Skeletal muscle tissue (tissue), 4 donors: ENCODE measurements around the gene CKS2. TPM values are rescaled to one million over a fixed set of nuclear protein-coding genes. Genes with fewer than 3 reads are reported as not detected.

Experiments
- H3K27ac ChIP-seq: one replicate; pipeline ENCODE4 v1.7.0; 2013; ENCODE audit warnings: mild to moderate bottlenecking, low read depth, low read length, inconsistent platforms
- H3K27me3 ChIP-seq, 3 donors: one replicate each; pipeline ENCODE4 v1.7.0; 2013; ENCODE audit warnings: low read length in 3 of 3; ENCODE audit not compliant: control insufficient read depth in 3 of 3, insufficient read depth in 3 of 3
- H3K36me3 ChIP-seq, 3 donors: one replicate each; pipeline ENCODE4 v1.7.0; 2013; ENCODE audit warnings: low read length in 3 of 3; ENCODE audit not compliant: control insufficient read depth in 3 of 3, insufficient read depth in 3 of 3
- H3K4me1 ChIP-seq, 3 donors: one replicate each; pipeline ENCODE4 v1.7.0; 2013; ENCODE audit warnings: low read length in 3 of 3, mild to moderate bottlenecking in 3 of 3; ENCODE audit not compliant: control insufficient read depth in 3 of 3, insufficient read depth in 3 of 3
- H3K4me3 ChIP-seq, 3 donors: one replicate each; pipeline ENCODE4 v1.7.0; 2013; ENCODE audit warnings: low read length in 3 of 3
- H3K9ac ChIP-seq, 3 donors: one replicate each; pipeline ENCODE4 v1.7.0; 2013; ENCODE audit warnings: low read length in 3 of 3, mild to moderate bottlenecking in 3 of 3, moderate library complexity in 2 of 3, low read depth in 1 of 3
- H3K9me3 ChIP-seq, 3 donors: one replicate each; pipeline ENCODE4 v1.7.0; 2013; ENCODE audit warnings: low read length in 3 of 3; ENCODE audit not compliant: control insufficient read depth in 3 of 3
- total RNA-seq: library from RNA; depleted of rRNA; stranded (reverse); fragments of >200 nt; gene quantifications from one replicate; pipeline ENCODE4 v1.2.3, GENCODE V29; 2014
- donor health status: Osteomylitis.

The CKS2 gene
- total RNA-seq, 1 donor from 2014 or later, result 25.6 TPM

GRCh38 chr9:89353989-89354388 is 43.0 kb downstream of the CKS2 start:
- H3K27ac ChIP-seq, result no peak overlapping the region

GRCh38 chr9:89354471-89354870 is 43.5 kb downstream of the CKS2 start:
- no peak overlapping the region for H3K9ac ChIP-seq
- H3K36me3 ChIP-seq, result peaks cover 68 to 87% (median 79%) of the 10 kb centered on the region in 3 donors

More at GRCh38 chr9:89353989-89354388, 43.0 kb downstream of the CKS2 start:
- H3K4me1 ChIP-seq, result peaks cover 33 to 40% (median 36%) of the 10 kb centered on the region in 3 donors
- no peak overlapping the region for H3K4me3 ChIP-seq
- H3K9ac ChIP-seq, result no peak overlapping the region
- peaks cover 71 to 90% (median 83%) of the 10 kb centered on the region in 3 donors for H3K36me3 ChIP-seq
- no peaks in the 10 kb centered on the region for H3K27me3 ChIP-seq
- no peaks in the 10 kb centered on the region for H3K9me3 ChIP-seq

DNA sequence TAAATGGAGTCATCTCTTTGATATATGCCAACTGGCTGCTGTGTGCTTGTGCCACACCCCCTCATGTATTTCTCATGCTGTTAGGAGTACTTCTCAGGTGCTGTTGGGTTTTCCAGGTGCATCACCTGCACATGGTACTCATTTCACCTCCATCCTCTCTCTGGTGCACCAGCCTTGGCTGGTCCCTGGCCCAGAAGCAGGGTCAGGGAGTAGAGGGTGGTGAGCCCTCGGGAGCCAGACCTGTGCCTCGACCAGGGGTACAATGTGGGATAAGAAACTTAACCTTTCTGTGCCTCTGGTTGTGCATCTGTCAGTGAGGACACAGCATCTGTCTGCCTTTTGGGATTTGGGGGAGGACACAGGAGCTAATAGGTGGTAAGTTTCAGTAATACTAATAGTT is 45.8 kb downstream of the CKS2 start:
- Histone ChIP-seq H3K4me1 (peaks cover 31 to 50% (median 49%) of the 10 kb centered on the region in 3 donors), H3K36me3 (peaks cover 60 to 81% (median 73%) of the 10 kb centered on the region in 3 donors), H3K4me3 (no peak overlapping the region), H3K9ac (no peak overlapping the region), H3K9me3 (no peaks in the 10 kb centered on the region), H3K27me3 (no peaks in the 10 kb centered on the region), H3K27ac (no peak overlapping the region)

More at GRCh38 chr9:89354471-89354870, 43.5 kb downstream of the CKS2 start:
- no peaks in the 10 kb centered on the region for H3K9me3 ChIP-seq
- no peak overlapping the region for H3K27ac ChIP-seq
- no peaks in the 10 kb centered on the region for H3K27me3 ChIP-seq
- no peak overlapping the region for H3K4me3 ChIP-seq
- peaks cover 33 to 43% (median 38%) of the 10 kb centered on the region in 3 donors for H3K4me1 ChIP-seq

DNA sequence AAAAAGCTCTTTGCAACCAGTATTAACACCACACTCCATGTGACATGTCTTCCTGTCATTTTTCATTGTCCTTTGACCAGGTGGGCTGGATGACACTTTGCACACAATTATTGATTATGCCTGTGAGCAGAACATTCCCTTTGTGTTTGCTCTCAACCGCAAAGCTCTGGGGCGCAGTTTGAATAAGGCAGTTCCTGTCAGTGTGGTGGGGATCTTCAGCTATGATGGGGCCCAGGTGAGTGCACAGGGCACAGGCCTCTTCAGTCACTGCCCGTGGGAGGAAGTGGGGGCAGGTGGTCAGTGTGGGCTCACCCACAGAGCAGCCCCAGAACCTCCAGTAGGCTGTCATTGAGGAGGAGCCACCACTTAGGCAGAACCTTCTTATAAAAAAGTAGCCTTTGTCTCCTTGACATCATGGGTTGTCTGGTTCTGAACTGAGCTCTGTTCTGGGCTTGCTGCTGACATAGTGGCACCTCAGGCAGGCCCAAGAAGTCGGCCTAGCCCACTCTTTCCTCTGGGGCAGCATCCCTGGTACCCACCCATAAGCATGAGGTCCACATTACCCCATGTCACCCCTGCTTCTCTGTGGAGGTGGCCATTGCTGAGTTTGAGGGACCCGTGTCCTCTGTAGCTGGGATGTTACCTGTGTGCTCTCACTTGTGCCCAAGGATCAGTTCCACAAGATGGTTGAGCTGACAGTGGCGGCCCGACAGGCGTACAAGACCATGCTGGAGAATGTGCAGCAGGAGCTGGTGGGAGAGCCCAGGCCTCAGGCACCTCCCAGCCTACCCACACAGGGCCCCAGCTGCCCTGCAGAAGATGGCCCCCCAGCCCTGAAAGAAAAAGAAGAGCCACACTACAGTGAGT is 46.6 kb downstream of the CKS2 start:
- H3K27ac ChIP-seq, result peak overlapping the region; percentile 58
- no peak overlapping the region for H3K4me3 ChIP-seq
- H3K9ac ChIP-seq, result no peak overlapping the region
- peaks cover 24 to 46% (median 42%) of the 10 kb centered on the region in 3 donors for H3K4me1 ChIP-seq
- H3K27me3 ChIP-seq, result no peaks in the 10 kb centered on the region
- H3K36me3 ChIP-seq, result peaks cover 61 to 81% (median 76%) of the 10 kb centered on the region in 3 donors
- H3K9me3 ChIP-seq, result no peaks in the 10 kb centered on the region

DNA sequence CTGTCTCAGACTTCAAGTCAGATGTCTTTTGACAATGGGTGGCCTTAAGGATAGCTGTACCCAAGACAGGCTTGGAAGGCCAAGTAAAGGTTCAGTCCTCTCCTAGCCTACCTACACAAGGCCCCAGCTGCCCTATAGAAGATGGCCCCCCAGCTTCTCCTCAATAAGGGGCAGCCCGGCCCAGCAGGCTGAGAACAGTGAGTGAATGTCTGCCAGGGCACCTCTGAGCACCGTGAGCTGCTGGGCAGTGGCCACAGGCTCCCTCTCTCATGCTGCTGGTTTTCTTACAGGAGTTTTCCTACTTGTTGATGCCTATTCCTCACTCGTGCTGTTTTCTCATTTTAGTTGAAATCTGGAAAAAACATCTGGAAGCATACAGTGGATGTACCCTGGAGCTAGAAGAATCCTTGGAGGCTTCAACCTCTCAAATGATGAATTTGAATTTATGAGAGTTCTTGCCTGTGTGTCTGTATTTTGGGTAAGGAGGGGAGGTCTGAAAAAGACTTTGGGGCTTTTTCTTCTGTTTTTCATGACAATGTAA is 47.5 kb downstream of the CKS2 start:
- H3K9me3 ChIP-seq, result no peaks in the 10 kb centered on the region
- H3K27ac ChIP-seq, result peak overlapping the region; percentile 58
- H3K9ac ChIP-seq, result peak overlapping the region in 2 of 3 donors; percentile 14 to 35
- no peak overlapping the region for H3K4me3 ChIP-seq
- H3K27me3 ChIP-seq, result no peaks in the 10 kb centered on the region
- H3K4me1 ChIP-seq, result peaks cover 18 to 39% (median 37%) of the 10 kb centered on the region in 3 donors
- H3K36me3 ChIP-seq, result peaks cover 63 to 75% (median 70%) of the 10 kb centered on the region in 3 donors

GRCh38 chr9:89358985-89359384 is 48.0 kb downstream of the CKS2 start:
- Histone ChIP-seq H3K36me3 (peaks cover 64 to 70% (median 65%) of the 10 kb centered on the region in 3 donors), H3K9ac (peak overlapping the region in 2 of 3 donors; percentile 35 to 52), H3K27ac (peak overlapping the region; percentile 58)

DNA sequence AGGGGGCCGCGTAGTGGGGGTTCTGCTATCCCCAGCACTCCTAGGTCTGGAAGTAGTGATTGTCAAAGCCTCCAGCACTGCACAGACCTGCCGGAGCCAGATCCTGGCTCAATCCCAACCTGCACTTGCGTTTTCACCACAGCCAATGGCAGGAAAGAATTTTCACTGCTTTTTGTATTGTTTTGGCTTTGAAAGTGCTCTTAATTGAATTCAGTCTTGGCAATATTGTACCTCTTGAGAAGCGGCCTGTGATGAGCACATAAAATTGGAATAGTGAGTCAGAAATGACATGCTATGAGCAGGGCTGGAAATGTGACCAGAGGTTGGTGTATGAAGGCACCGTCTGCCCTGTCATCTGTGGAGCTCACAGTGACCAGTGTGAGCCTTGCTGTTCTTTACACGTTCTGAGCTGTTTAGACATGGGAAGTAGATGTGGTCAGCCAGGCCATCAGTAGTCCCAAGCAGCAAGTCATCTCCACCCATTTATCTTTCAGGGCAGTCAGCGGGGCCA is 48.8 kb downstream of the CKS2 start:
- Histone ChIP-seq H3K27ac (peak overlapping the region; percentile 48), H3K4me1 (peaks cover 18 to 39% (median 34%) of the 10 kb centered on the region in 3 donors), H3K4me3 (no peak overlapping the region), H3K9ac (peak overlapping the region; percentile 24 to 54 (median 52)), H3K27me3 (no peaks in the 10 kb centered on the region), H3K36me3 (peaks cover 56 to 62% (median 57%) of the 10 kb centered on the region in 3 donors), H3K9me3 (no peaks in the 10 kb centered on the region)

More at GRCh38 chr9:89358985-89359384, 48.0 kb downstream of the CKS2 start:
- Histone ChIP-seq H3K27me3 (no peaks in the 10 kb centered on the region), H3K4me3 (no peak overlapping the region), H3K9me3 (no peaks in the 10 kb centered on the region), H3K4me1 (peaks cover 18 to 39% (median 37%) of the 10 kb centered on the region in 3 donors)

DNA sequence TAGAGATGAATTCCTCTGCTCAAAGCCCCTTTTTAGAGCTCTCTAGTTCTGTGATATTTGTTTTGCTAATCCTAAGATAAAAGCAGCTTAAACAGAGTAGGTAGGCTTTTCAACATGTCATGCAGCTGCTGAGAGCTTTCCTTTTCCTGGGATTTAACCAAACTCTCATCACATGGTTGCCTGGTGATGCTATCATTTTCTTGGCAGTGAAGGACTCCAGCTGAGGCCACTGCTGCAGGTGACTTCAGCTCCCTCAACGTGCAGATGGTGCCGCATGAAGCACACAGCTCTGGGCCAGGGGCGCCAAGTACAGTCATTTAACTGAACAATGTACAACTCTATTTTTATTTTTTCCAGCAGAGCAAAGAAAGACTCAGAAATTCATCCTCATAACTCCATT is 49.5 kb downstream of the CKS2 start:
- no peak overlapping the region for H3K4me3 ChIP-seq
- peak overlapping the region; percentile 48 for H3K27ac ChIP-seq
- H3K9me3 ChIP-seq, result no peaks in the 10 kb centered on the region
- peaks cover 51 to 56% (median 52%) of the 10 kb centered on the region in 3 donors for H3K36me3 ChIP-seq
- H3K4me1 ChIP-seq, result peaks cover 18 to 39% (median 34%) of the 10 kb centered on the region in 3 donors
- H3K9ac ChIP-seq, result no peak overlapping the region
- H3K27me3 ChIP-seq, result no peaks in the 10 kb centered on the region

- Histone ChIP-seq H3K9me3 (no peaks in the 10 kb centered on the region), H3K27me3 (no peaks in the 10 kb centered on the region), H3K4me1 (peaks cover 18 to 39% (median 34%) of the 10 kb centered on the region in 3 donors), H3K27ac (peak overlapping the region; percentile 48), H3K4me3 (no peak overlapping the region), H3K36me3 (peaks cover 50 to 52% (median 51%) of the 10 kb centered on the region in 3 donors), H3K9ac (no peak overlapping the region)
These were observed 50.0 kb downstream of the CKS2 start for GRCh38 chr9:89361031-89361430.
